Renal pelvis (tissue), 12 donors: ENCODE results near the gene HMOX1. TPM values are rescaled to one million over a fixed set of nuclear protein-coding genes. Genes with fewer than 3 reads are reported as not detected.

ENCODE experiments used
- DNase-seq: peaks from one replicate; pipeline ENCODE4 v3.0.0-alpha.2; 2013
- long read RNA-seq, 16 experiments: transcript quantifications; one replicate each; lab custom pipeline, GENCODE V29; 2026
- polyA plus RNA-seq, 3 donors: library from polyadenylated mRNA; unstranded; fragments of 120-200 nt; gene quantifications; one replicate each; pipeline ENCODE4 v1.2.1, GENCODE V29; 2013; ENCODE audit not compliant: insufficient read length in 3 of 3

Gene HMOX1, protein sequence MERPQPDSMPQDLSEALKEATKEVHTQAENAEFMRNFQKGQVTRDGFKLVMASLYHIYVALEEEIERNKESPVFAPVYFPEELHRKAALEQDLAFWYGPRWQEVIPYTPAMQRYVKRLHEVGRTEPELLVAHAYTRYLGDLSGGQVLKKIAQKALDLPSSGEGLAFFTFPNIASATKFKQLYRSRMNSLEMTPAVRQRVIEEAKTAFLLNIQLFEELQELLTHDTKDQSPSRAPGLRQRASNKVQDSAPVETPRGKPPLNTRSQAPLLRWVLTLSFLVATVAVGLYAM
- polyA plus RNA-seq = 10 to 100 TPM; 38.1 to 53.3 (median 52.8) TPM
- long read RNA-seq, donor 1, transcript HMOX1-201 (5 exons, 1,822 nt) = major isoform, 21 of 26 reads
- long read RNA-seq, donor 1, partial matches to known transcripts = 5 of 26 reads
- long read RNA-seq, donor 1, other reads (novel, unspliced or antisense) = 0 of 26 reads
- long read RNA-seq, donor 2, transcript HMOX1-201 (5 exons, 1,822 nt) = major isoform, 14 of 26 reads
- long read RNA-seq, donor 2, partial matches to known transcripts = 12 of 26 reads
- long read RNA-seq, donor 2, other reads (novel, unspliced or antisense) = 0 of 26 reads
- long read RNA-seq, donor 3, transcript HMOX1-201 (5 exons, 1,822 nt) = major isoform, 6 of 15 reads
- long read RNA-seq, donor 3, partial matches to known transcripts = 8 of 15 reads
- long read RNA-seq, donor 3, other reads (novel, unspliced or antisense) = 0 of 15 reads
- long read RNA-seq, donor 4, transcript HMOX1-201 (5 exons, 1,822 nt) = major isoform, 10 of 22 reads
- long read RNA-seq, donor 4, partial matches to known transcripts = 12 of 22 reads
- long read RNA-seq, donor 4, other reads (novel, unspliced or antisense) = 0 of 22 reads
- long read RNA-seq, donor 5, transcript HMOX1-201 (5 exons, 1,822 nt) = major isoform, 6 of 17 reads
- long read RNA-seq, donor 5, partial matches to known transcripts = 11 of 17 reads
- long read RNA-seq, donor 5, other reads (novel, unspliced or antisense) = 0 of 17 reads
- long read RNA-seq, donor 6, transcript HMOX1-201 (5 exons, 1,822 nt) = major isoform, 10 of 17 reads
- long read RNA-seq, donor 6, partial matches to known transcripts = 7 of 17 reads
- long read RNA-seq, donor 6, other reads (novel, unspliced or antisense) = 0 of 17 reads
- long read RNA-seq, donor 7, transcript HMOX1-201 (5 exons, 1,822 nt) = major isoform, 12 of 55 reads
- long read RNA-seq, donor 7, partial matches to known transcripts = 43 of 55 reads
- long read RNA-seq, donor 7, other reads (novel, unspliced or antisense) = 0 of 55 reads
- long read RNA-seq, donor 8, transcript HMOX1-201 (5 exons, 1,822 nt) = major isoform, 6 of 6 reads
- long read RNA-seq, donor 8, partial matches to known transcripts = 0 of 6 reads
- long read RNA-seq, donor 8, other reads (novel, unspliced or antisense) = 0 of 6 reads
- long read RNA-seq, donor 9, transcript HMOX1-201 (5 exons, 1,822 nt) = major isoform, 20 of 39 reads
- long read RNA-seq, donor 9, partial matches to known transcripts = 19 of 39 reads
- long read RNA-seq, donor 9, other reads (novel, unspliced or antisense) = 0 of 39 reads
- long read RNA-seq, donor 10, transcript HMOX1-201 (5 exons, 1,822 nt) = major isoform, 11 of 19 reads
- long read RNA-seq, donor 10, partial matches to known transcripts = 6 of 19 reads
- long read RNA-seq, donor 10, other reads (novel, unspliced or antisense) = 0 of 19 reads
- long read RNA-seq, donor 11, partial matches to known transcripts = 13 of 16 reads
- long read RNA-seq, donor 11, other reads (novel, unspliced or antisense) = 0 of 16 reads
- long read RNA-seq, donor 12, transcript HMOX1-201 (5 exons, 1,822 nt) = major isoform, 20 of 25 reads
- long read RNA-seq, donor 12, partial matches to known transcripts = 5 of 25 reads
- long read RNA-seq, donor 12, other reads (novel, unspliced or antisense) = 0 of 25 reads
- long read RNA-seq, donor 13, transcript HMOX1-201 (5 exons, 1,822 nt) = major isoform, 5 of 27 reads
- long read RNA-seq, donor 13, partial matches to known transcripts = 22 of 27 reads
- long read RNA-seq, donor 13, other reads (novel, unspliced or antisense) = 0 of 27 reads
- long read RNA-seq, donor 14, transcript HMOX1-201 (5 exons, 1,822 nt) = major isoform, 6 of 53 reads
- long read RNA-seq, donor 14, partial matches to known transcripts = 46 of 53 reads
- long read RNA-seq, donor 14, other reads (novel, unspliced or antisense) = 0 of 53 reads
- long read RNA-seq, donor 15, transcript HMOX1-201 (5 exons, 1,822 nt) = major isoform, 13 of 13 reads
- long read RNA-seq, donor 15, partial matches to known transcripts = 0 of 13 reads
- long read RNA-seq, donor 15, other reads (novel, unspliced or antisense) = 0 of 13 reads
- long read RNA-seq, donor 16, transcript HMOX1-201 (5 exons, 1,822 nt) = major isoform, 14 of 34 reads
- long read RNA-seq, donor 16, partial matches to known transcripts = 20 of 34 reads
- long read RNA-seq, donor 16, other reads (novel, unspliced or antisense) = 0 of 34 reads

DNA sequence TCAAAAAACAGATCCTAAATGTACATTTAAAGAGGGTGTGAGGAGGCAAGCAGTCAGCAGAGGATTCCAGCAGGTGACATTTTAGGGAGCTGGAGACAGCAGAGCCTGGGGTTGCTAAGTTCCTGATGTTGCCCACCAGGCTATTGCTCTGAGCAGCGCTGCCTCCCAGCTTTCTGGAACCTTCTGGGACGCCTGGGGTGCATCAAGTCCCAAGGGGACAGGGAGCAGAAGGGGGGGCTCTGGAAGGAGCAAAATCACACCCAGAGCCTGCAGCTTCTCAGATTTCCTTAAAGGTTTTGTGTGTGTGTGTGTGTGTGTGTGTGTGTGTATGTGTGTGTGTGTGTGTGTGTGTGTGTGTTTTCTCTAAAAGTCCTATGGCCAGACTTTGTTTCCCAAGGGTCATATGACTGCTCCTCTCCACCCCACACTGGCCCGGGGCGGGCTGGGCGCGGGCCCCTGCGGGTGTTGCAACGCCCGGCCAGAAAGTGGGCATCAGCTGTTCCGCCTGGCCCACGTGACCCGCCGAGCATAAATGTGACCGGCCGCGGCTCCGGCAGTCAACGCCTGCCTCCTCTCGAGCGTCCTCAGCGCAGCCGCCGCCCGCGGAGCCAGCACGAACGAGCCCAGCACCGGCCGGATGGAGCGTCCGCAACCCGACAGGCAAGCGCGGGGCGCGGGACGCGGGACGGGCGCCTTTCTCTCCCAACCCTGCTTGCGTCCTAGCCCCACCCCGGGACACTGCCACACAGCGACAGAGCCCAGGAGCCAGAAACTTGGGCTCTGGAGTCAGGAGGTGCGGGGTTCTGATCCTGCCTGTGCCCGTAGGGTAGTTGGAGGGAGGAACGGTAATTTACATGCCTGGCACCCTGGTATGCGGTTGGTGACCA lies at the start of gene HMOX1:
Gene HMOX1 (plus strand): TSS at position 560 of the 887 bp plus-strand sequence. CDS start 78 bp downstream, at position 638.
- DNase-seq = peak; percentile 74

- DNase-seq = no peak
These were observed 48.6 kb upstream of the HMOX1 start for GRCh38 chr22:35332278-35332677.

DNA sequence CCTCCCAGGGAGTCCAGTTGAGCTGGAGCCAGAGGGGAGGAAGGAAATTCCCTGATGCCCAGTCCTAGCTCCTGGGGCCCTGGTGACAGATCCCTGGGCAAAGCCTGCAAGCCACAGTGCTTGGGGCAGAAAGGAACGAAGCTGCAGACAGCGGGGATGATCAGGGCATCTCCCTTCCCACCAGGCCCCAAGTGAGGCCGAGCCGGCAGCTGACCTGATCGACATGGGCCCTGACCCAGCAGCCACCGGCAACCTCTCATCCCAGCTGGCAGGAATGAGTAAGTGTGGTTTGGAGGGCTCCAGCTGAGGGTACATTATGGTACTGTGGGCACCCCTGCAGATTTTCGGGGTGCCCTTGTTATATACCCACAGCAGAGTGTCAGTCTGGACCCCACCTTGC lies 47.7 kb upstream of the HMOX1 start:
- DNase-seq = no peak

GRCh38 chr22:35334004-35334403 lies 46.9 kb upstream of the HMOX1 start:
- no peak for DNase-seq

DNA sequence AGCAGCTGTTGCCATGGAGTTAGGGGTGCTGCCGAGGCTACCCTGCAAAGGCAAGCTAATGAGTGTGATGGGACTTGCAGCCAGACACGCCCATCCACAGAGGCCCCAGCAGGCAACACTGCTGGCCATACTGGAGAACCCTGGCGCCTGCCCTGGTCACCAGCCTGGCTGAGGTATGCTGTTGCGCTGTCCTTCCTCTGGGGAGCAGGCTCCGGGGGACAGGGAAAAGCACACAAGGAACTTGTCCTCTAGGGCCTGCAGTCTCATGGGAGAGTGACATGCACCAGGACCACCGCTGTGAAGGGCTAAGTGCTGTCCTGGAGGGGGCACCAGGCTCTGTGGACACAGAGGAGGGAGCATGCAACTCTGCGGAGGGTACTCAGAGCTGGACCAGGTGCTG lies 45.4 kb upstream of the HMOX1 start:
- DNase-seq = no peak

GRCh38 chr22:35335936-35336781 lies 44.7 kb upstream of the HMOX1 start:
- DNase-seq = no peak

DNA sequence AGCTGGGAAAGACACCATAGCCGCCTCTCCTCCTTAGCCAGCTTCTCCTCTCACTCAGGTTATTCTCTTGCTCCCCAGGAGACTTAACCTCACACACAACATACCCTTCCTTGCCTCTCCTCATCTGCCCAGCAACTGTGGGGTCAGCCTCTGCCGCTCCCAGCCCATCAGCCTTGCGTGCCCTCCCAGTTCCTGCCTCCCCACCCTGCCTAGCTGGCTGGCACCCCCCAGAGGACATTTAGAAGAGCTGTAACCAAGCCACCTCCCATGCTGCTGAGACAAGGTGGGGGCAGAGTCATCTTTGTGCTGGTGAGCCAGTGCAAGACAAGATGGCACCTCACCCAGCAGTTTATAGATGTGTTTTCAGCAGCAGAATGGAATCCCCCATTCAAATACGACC lies 43.0 kb upstream of the HMOX1 start:
- DNase-seq = no peak

- no peak for DNase-seq
These were observed 39.6 kb upstream of the HMOX1 start for GRCh38 chr22:35341090-35341874.

DNA sequence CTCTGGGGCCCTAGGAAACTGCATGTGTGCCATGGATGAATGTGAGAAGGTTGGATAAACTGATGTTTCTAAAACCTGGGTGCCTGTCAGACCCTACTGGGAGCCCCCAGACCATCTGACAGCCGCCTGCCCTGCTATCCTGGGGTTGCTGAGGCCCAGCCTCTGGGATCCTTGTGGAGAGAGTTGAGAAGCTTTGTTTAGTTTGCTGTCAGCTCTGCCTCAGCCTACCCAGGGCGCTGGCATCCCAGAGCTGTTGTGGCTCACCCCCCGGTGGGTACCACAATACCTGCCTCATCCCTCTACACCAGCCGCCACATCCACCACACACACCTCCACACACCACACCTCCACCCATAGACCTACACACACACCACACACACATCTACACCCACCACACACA lies 38.5 kb upstream of the HMOX1 start:
- DNase-seq = no peak

GRCh38 chr22:35343664-35344550 lies 37.0 kb upstream of the HMOX1 start:
- DNase-seq = no peak

DNA sequence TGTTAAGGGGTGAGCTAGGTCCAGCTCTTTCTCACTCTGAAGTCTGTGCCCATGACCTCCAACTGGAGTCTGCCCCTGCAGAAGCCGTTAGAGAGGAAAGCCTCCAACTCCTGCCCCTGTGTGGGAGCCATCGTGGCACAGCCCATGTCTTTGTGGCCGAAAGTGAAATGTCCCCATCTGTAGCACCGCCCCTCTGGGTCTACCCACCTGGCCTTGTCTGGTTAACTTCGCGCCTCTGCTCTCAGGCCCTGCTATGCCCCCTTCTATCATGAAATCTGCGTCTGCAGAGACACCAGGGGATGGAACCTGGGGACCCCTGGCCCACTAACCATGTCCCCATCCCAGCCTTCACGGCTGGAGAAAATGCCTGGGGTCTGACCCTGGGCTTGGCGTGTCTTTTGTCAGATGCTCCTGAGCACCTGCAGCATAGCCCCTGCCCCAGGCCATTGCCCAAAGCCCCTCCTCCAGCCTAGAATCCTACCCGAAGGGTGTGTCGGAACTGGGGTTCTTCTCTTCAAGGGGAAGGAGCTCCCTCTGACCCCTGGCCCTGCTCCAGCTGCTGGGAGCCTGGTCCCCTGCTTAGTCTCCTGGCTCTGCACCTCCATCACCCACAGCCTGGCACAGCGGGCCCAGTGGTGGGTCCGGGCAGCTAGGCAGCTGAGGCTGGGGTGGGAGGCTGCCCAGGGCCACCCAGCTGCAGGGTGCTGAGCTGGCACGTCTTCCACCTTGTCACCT lies 35.8 kb upstream of the HMOX1 start:
- no peak for DNase-seq

- no peak for DNase-seq
These were observed 34.9 kb upstream of the HMOX1 start for GRCh38 chr22:35345808-35346505.

DNA sequence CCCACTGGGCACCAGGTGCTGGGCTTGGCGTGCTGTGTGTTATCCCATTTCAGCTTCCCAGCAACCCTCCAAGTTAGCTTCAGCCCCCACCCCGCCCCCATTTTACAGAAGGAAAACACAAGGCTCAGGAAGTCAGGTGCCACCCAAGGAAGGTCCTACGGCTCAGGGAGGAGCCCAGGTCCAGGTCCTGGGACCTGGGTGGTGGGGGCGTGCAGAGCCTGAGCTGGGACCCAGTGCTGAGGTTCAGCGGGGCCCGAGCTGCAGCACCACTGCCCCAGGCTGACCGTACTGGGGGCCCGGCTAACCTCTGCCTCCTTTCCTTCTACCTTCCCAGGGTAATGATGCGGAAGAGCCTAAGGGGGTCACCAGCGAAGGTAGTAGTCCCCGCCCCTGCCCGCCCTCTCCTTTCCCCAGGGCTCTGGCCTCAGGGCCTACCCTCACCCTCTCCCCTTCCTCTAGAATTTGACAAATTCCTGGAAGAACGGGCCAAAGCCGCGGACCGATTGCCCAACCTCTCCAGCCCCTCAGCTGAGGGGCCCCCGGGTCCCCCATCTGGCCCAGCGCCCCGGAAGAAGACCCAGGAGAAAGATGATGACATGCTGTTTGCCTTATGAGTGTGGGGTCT lies 34.2 kb upstream of the HMOX1 start:
- no peak for DNase-seq
